ENCODE results near the gene CYCS.

GRCh38 chr7:25169683-25170082 is 44.6 kb upstream of the CYCS start:
- no peak for TF ChIP-seq POLR2A (IDR thresholded peaks at IDR 0.05)
- no peak for TF ChIP-seq CTCF (IDR thresholded peaks at IDR 0.05)
